ENCODE results near the gene L3MBTL2.

Gene L3MBTL2

DNA sequence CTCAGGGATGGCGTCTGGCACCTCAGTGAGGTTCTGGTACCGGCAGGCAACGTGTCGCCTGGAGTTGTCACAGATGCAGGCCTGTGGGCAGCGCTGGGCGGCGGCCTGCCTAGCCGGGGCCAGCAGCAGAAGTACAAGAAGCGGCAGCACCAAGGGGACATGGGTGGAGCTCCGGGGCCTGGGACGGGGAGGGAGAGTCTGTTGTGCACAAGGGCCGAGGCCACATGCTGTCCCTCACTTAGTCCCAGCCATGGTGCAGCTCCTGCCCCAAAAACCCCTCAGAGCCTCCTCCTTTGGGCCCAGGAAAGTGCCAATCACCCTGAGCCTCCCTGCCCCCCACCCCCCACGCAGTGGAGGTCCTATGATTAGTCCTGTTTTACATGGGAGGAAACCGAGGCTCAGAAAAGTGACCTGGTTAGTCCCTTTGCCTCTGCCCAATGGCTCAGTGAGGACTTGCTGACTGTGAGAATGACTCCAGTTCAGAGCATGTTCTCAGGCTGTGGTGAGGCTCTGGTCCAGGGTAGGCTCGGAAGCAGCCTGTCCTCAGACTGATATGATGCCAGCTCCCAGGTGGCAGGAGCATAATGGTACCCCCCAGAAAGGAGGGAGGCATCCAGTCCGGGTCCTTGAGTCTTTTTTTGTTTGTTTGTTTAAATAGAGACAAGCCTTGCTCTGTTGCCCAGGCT lies 34.5 kb downstream of the L3MBTL2 start:
- no peaks in the 10 kb centered on the region for H3K27me3 ChIP-seq (ENCODE audit: insufficient read depth, low read length)
- no peak overlapping the region for H3K4me3 ChIP-seq (ENCODE audit: low read depth, low read length)
- no peak overlapping the region for H3K23ac ChIP-seq (ENCODE audit: low read length)
- H3K4me1 ChIP-seq (ENCODE audit: control insufficient read depth in 1 of 2, insufficient read depth in 2 of 2, low read length in 2 of 2) = peaks cover 14 to 15% of the 10 kb centered on the region in 2 experiments
- H2BK5ac ChIP-seq (ENCODE audit: low read depth, low read length, poor library complexity) = no peak overlapping the region
- H3K4ac ChIP-seq (ENCODE audit: low read depth, low read length) = no peak overlapping the region
- H2BK120ac ChIP-seq (ENCODE audit: insufficient read depth, low read length, poor library complexity) = no peak overlapping the region
- H4K91ac ChIP-seq (ENCODE audit: low read depth, low read length) = no peak overlapping the region
- H3K36me3 ChIP-seq (ENCODE audit: control insufficient read depth in 1 of 2, insufficient read depth in 2 of 2, low read length in 2 of 2) = no peaks in the 10 kb centered on the region
- no peak overlapping the region for H3K18ac ChIP-seq (ENCODE audit: low read length)
- no peaks in the 10 kb centered on the region for H3K79me2 ChIP-seq (ENCODE audit: control insufficient read depth, insufficient read depth, low read length, poor library complexity)
- no peak overlapping the region for H4K8ac ChIP-seq (ENCODE audit: low read depth, low read length)
- no peak for DNase-seq
- H3K4me2 ChIP-seq (ENCODE audit: low read length) = no peak overlapping the region
- no peak overlapping the region for H3K27ac ChIP-seq (ENCODE audit: low read depth, low read length)
- H2AFZ ChIP-seq (ENCODE audit: insufficient read depth, low read length, poor library complexity) = no peak overlapping the region
- H3K9me3 ChIP-seq (ENCODE audit: insufficient read depth, low read depth, low read length) = no peaks in the 10 kb centered on the region
- WGBS (ENCODE audit: extremely low coverage, insufficient coverage, insufficient read length) = no CpG with 5 or more reads among the region's 16 CpGs
- H2BK12ac ChIP-seq (ENCODE audit: low read length) = no peak overlapping the region
- H2AK5ac ChIP-seq (ENCODE audit: low read length) = no peak overlapping the region
- no peak overlapping the region for H3K14ac ChIP-seq (ENCODE audit: low read length)
- H4K12ac ChIP-seq (ENCODE audit: low read depth, low read length) = no peak overlapping the region
- peaks cover 11% of the 10 kb centered on the region for H3K79me1 ChIP-seq (ENCODE audit: low read length)
- H3K9ac ChIP-seq (ENCODE audit: low read length) = no peak overlapping the region

DNA sequence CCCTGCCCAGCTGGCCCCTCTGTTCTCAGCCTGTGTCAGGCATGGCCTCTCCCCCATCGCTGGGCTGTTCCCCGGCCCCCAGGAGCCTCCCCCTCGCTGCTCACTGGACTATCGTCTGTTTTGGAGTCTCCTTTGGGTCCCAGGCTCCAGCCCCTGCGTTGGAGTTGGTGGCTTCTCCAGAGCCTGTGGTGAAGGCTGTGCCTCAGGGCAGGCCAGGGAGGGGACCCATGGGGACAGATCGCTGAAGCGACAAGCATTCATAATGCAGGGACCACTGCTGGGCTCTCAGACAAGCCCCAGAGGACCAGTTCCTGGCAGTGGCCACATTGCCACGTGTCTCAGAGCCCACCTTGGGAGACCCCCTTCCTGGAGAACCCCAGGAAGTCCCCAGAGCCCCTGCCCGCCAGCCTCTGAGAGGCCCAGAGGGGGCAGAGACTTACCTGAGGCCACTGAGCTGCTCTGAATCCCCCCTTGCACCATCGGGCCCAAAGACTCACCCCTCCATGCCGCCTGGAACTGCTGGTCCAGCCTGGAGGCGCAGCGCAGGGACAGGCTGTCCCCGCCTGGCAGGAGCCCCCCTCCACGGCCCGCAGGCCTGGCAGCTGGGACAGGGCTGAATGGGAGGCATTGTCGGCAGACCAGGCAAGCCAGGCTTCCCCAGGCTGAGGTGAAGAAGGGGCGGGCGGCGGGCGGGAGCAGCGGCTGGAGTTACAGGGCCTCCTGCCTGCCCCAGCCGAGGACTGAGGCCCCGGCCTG lies 35.4 kb downstream of the L3MBTL2 start, which contains the start of gene CHADL:
TSS of gene CHADL (minus strand) at position 555 of the 756 bp plus-strand sequence. CDS start at position 505, 50 bp downstream.
- Histone ChIP-seq H2AK5ac (ENCODE audit: low read length) (no peak within 1 kb of the TSS), H3K4me2 (ENCODE audit: low read length) (no peak within 1 kb of the TSS), H3K27me3 (ENCODE audit: insufficient read depth, low read length) (no peaks in the 10 kb centered on the region), H3K4me3 (ENCODE audit: low read depth, low read length) (no peak within 1 kb of the TSS), H4K8ac (ENCODE audit: low read depth, low read length) (no peak within 1 kb of the TSS), H3K9ac (ENCODE audit: low read length) (no peak within 1 kb of the TSS), H3K79me1 (ENCODE audit: low read length) (peaks cover 11% of the 10 kb centered on the region), H4K12ac (ENCODE audit: low read depth, low read length) (no peak within 1 kb of the TSS), H3K36me3 (ENCODE audit: control insufficient read depth in 1 of 2, insufficient read depth in 2 of 2, low read length in 2 of 2) (peaks cover 7% of the 10 kb centered on the region in 2 experiments), H2AFZ (ENCODE audit: insufficient read depth, low read length, poor library complexity) (no peak within 1 kb of the TSS), H2BK120ac (ENCODE audit: insufficient read depth, low read length, poor library complexity) (no peak within 1 kb of the TSS), H3K27ac (ENCODE audit: low read depth, low read length) (no peak within 1 kb of the TSS), H3K14ac (ENCODE audit: low read length) (no peak within 1 kb of the TSS), H4K91ac (ENCODE audit: low read depth, low read length) (no peak within 1 kb of the TSS), H3K18ac (ENCODE audit: low read length) (no peak within 1 kb of the TSS), H2BK12ac (ENCODE audit: low read length) (no peak within 1 kb of the TSS), H3K23ac (ENCODE audit: low read length) (no peak within 1 kb of the TSS), H3K4me1 (ENCODE audit: control insufficient read depth in 1 of 2, insufficient read depth in 2 of 2, low read length in 2 of 2) (peaks cover 14 to 15% of the 10 kb centered on the region in 2 experiments), H3K4ac (ENCODE audit: low read depth, low read length) (no peak within 1 kb of the TSS), H3K9me3 (ENCODE audit: insufficient read depth, low read depth, low read length) (no peaks in the 10 kb centered on the region), H3K79me2 (ENCODE audit: control insufficient read depth, insufficient read depth, low read length, poor library complexity) (no peaks in the 10 kb centered on the region), H2BK5ac (ENCODE audit: low read depth, low read length, poor library complexity) (no peak within 1 kb of the TSS)
- DNase-seq = no peak
- no CpG with 5 or more reads among the region's 24 CpGs for WGBS (ENCODE audit: extremely low coverage, insufficient coverage, insufficient read length)

DNA sequence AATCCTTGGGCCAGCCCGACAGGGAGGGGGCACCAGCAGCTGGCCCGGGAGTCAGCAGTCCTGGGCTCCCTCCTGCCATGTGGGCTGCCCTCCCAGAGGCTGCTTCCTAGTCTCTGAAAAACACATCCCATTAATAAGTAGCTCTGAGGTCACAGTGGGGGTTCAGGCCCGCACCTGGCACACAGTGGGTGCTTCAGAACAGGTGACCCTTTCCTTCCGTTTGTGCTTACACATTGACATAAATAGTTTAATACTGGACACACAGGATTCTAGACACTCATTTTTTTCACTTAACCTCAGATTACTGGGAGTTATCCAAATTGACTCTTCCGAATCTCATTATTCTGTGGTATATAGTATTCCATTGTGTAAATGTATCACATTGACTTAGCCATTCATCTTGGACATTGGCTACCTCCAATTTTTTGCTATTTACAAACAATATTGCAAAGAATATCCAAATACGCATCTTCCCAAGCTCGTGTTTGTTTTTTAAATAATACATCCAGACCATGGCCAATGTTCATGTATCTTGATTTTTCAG lies 36.1 kb downstream of the L3MBTL2 start:
- Histone ChIP-seq H3K4me3 (ENCODE audit: low read depth, low read length) (no peak overlapping the region), H4K12ac (ENCODE audit: low read depth, low read length) (no peak overlapping the region), H3K9me3 (ENCODE audit: insufficient read depth, low read depth, low read length) (no peaks in the 10 kb centered on the region), H3K27ac (ENCODE audit: low read depth, low read length) (no peak overlapping the region), H4K8ac (ENCODE audit: low read depth, low read length) (no peak overlapping the region), H3K4ac (ENCODE audit: low read depth, low read length) (no peak overlapping the region), H3K9ac (ENCODE audit: low read length) (no peak overlapping the region), H3K36me3 (ENCODE audit: control insufficient read depth in 1 of 2, insufficient read depth in 2 of 2, low read length in 2 of 2) (peaks cover 14% of the 10 kb centered on the region in 2 experiments), H2BK12ac (ENCODE audit: low read length) (no peak overlapping the region), H3K4me1 (ENCODE audit: control insufficient read depth in 1 of 2, insufficient read depth in 2 of 2, low read length in 2 of 2) (peaks cover 14 to 15% of the 10 kb centered on the region in 2 experiments), H3K18ac (ENCODE audit: low read length) (no peak overlapping the region), H3K4me2 (ENCODE audit: low read length) (no peak overlapping the region), H4K91ac (ENCODE audit: low read depth, low read length) (no peak overlapping the region), H3K79me2 (ENCODE audit: control insufficient read depth, insufficient read depth, low read length, poor library complexity) (no peaks in the 10 kb centered on the region), H2BK5ac (ENCODE audit: low read depth, low read length, poor library complexity) (no peak overlapping the region), H3K23ac (ENCODE audit: low read length) (no peak overlapping the region), H2BK120ac (ENCODE audit: insufficient read depth, low read length, poor library complexity) (no peak overlapping the region), H3K27me3 (ENCODE audit: insufficient read depth, low read length) (no peaks in the 10 kb centered on the region), H3K79me1 (ENCODE audit: low read length) (peaks cover 11% of the 10 kb centered on the region), H3K14ac (ENCODE audit: low read length) (no peak overlapping the region), H2AK5ac (ENCODE audit: low read length) (no peak overlapping the region), H2AFZ (ENCODE audit: insufficient read depth, low read length, poor library complexity) (no peak overlapping the region)
- no peak for DNase-seq
- WGBS (ENCODE audit: extremely low coverage, insufficient coverage, insufficient read length) = no CpG with 5 or more reads among the region's 7 CpGs

- no peak overlapping the region for H2AK5ac ChIP-seq (ENCODE audit: low read length)
- H4K91ac ChIP-seq (ENCODE audit: low read depth, low read length) = no peak overlapping the region
- H3K4me2 ChIP-seq (ENCODE audit: low read length) = no peak overlapping the region
- H3K36me3 ChIP-seq (ENCODE audit: control insufficient read depth in 1 of 2, insufficient read depth in 2 of 2, low read length in 2 of 2) = peaks cover 24% of the 10 kb centered on the region in 2 experiments
- H4K8ac ChIP-seq (ENCODE audit: low read depth, low read length) = no peak overlapping the region
- no peak overlapping the region for H4K12ac ChIP-seq (ENCODE audit: low read depth, low read length)
- peaks cover 11% of the 10 kb centered on the region for H3K79me1 ChIP-seq (ENCODE audit: low read length)
- no peak overlapping the region for H3K18ac ChIP-seq (ENCODE audit: low read length)
- H3K14ac ChIP-seq (ENCODE audit: low read length) = no peak overlapping the region
- peaks cover 8 to 11% of the 10 kb centered on the region in 2 experiments for H3K4me1 ChIP-seq (ENCODE audit: control insufficient read depth in 1 of 2, insufficient read depth in 2 of 2, low read length in 2 of 2)
- H3K27me3 ChIP-seq (ENCODE audit: insufficient read depth, low read length) = no peaks in the 10 kb centered on the region
- H3K4me3 ChIP-seq (ENCODE audit: low read depth, low read length) = no peak overlapping the region
- H2BK120ac ChIP-seq (ENCODE audit: insufficient read depth, low read length, poor library complexity) = no peak overlapping the region
- no CpG with 5 or more reads among the region's 18 CpGs for WGBS (ENCODE audit: extremely low coverage, insufficient coverage, insufficient read length)
- H3K23ac ChIP-seq (ENCODE audit: low read length) = no peak overlapping the region
- no peak overlapping the region for H3K4ac ChIP-seq (ENCODE audit: low read depth, low read length)
- no peak overlapping the region for H3K27ac ChIP-seq (ENCODE audit: low read depth, low read length)
- no peak overlapping the region for H2BK5ac ChIP-seq (ENCODE audit: low read depth, low read length, poor library complexity)
- no peak overlapping the region for H2BK12ac ChIP-seq (ENCODE audit: low read length)
- H3K9ac ChIP-seq (ENCODE audit: low read length) = no peak overlapping the region
- no peak overlapping the region for H2AFZ ChIP-seq (ENCODE audit: insufficient read depth, low read length, poor library complexity)
- DNase-seq = no peak
- no peaks in the 10 kb centered on the region for H3K79me2 ChIP-seq (ENCODE audit: control insufficient read depth, insufficient read depth, low read length, poor library complexity)
- H3K9me3 ChIP-seq (ENCODE audit: insufficient read depth, low read depth, low read length) = no peaks in the 10 kb centered on the region
Measured at GRCh38 chr22:41242396-41243117, 37.4 kb downstream of the L3MBTL2 start.
